Measurements from ENCODE around the gene MMP23B. TPM values are rescaled to one million over a fixed set of nuclear protein-coding genes. Genes with fewer than 3 reads are reported as not detected.

The MMP23B gene
- polyA plus RNA-seq, 3 donors: 0.21 to 1.5 (median 0.24) TPM

DNA sequence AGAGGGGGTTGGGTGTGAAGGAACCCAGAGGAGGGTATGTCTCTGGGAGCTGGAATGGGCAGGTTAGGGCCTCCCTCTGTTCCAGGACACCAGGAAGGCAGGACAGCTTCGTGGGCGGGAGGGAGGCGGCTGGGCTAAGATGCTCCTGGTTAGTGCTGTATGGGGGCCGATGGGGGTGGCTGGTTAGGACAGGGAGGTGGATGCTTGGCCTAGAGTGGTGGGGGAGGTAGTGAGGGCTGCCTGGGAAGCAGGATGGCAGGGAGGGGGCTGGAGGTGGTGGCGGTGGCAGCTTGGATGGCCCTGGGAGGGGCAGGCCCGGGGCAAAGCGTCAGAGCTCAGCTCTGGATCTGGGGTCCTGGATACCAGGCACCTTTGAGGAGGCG is 6.2 kb upstream of the MMP23B start:
- H3K4me1 Mint-ChIP-seq: peaks cover 2% of the 10 kb centered on the region
- Histone ChIP-seq H3K9me3 (replicated peaks in 1 of 2; ENCODE audit: control insufficient read depth in 1 of 2, insufficient read depth in 1 of 2, low read length in 2 of 2) (no peaks in the 10 kb centered on the region), H3K4me1 (ENCODE audit: control insufficient read depth in 1 of 2, insufficient read depth in 2 of 2, low read length in 2 of 2) (peaks cover 3 to 7% of the 10 kb centered on the region in 2 donors), H3K79me2 (ENCODE audit: insufficient read depth, low read length) (no peaks in the 10 kb centered on the region), H3K27ac (ENCODE audit: low read depth in 1 of 2, low read length in 2 of 2) (no peak overlapping the region), H4K20me1 (ENCODE audit: insufficient read depth, low read length) (no peaks in the 10 kb centered on the region), H2AFZ (ENCODE audit: insufficient read depth, low read depth, low read length, poor library complexity, severe bottlenecking) (no peak overlapping the region), H3K9ac (ENCODE audit: insufficient read depth, low read length, poor library complexity, severe bottlenecking) (no peak overlapping the region), H3K4me2 (replicated peaks; ENCODE audit: extremely low read depth, low read length, poor library complexity, severe bottlenecking) (no peak overlapping the region), H3K4me3 (replicated peaks in 1 of 3; ENCODE audit: low read depth in 2 of 3, low read length in 3 of 3) (no peak overlapping the region), H3K36me3 (replicated peaks in 1 of 2; ENCODE audit: control insufficient read depth in 1 of 2, insufficient read depth in 2 of 2, low read length in 2 of 2) (no peaks in the 10 kb centered on the region), H3K27me3 (ENCODE audit: control insufficient read depth in 2 of 2, insufficient read depth in 2 of 2, low read length in 2 of 2) (peaks cover 3 to 19% of the 10 kb centered on the region in 2 donors)
- H3K9me3 Mint-ChIP-seq: peaks cover 0 to 9% (median 3%) of the 10 kb centered on the region in 7 donors
- H3K36me3 Mint-ChIP-seq: peaks cover 4 to 12% of the 10 kb centered on the region in 2 donors
- H3K27ac Mint-ChIP-seq: peak overlapping the region in 1 of 7 donors; percentile 64
- peaks cover 9 to 27% (median 14%) of the 10 kb centered on the region in 3 donors for H3K27me3 Mint-ChIP-seq (ENCODE audit: low read depth in 3 of 3)
- H3K4me3 Mint-ChIP-seq: no peak overlapping the region
- DNase-seq: no peak
- TF ChIP-seq, protein P1, sequence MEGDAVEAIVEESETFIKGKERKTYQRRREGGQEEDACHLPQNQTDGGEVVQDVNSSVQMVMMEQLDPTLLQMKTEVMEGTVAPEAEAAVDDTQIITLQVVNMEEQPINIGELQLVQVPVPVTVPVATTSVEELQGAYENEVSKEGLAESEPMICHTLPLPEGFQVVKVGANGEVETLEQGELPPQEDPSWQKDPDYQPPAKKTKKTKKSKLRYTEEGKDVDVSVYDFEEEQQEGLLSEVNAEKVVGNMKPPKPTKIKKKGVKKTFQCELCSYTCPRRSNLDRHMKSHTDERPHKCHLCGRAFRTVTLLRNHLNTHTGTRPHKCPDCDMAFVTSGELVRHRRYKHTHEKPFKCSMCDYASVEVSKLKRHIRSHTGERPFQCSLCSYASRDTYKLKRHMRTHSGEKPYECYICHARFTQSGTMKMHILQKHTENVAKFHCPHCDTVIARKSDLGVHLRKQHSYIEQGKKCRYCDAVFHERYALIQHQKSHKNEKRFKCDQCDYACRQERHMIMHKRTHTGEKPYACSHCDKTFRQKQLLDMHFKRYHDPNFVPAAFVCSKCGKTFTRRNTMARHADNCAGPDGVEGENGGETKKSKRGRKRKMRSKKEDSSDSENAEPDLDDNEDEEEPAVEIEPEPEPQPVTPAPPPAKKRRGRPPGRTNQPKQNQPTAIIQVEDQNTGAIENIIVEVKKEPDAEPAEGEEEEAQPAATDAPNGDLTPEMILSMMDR (IDR thresholded peaks at IDR 0.05): no peak
- WGBS (ENCODE audit: insufficient coverage): 96% methylated on average over 8 of the region's 8 CpGs
- intact Hi-C loops (cut with micrococcal nuclease): no loop called here

DNA sequence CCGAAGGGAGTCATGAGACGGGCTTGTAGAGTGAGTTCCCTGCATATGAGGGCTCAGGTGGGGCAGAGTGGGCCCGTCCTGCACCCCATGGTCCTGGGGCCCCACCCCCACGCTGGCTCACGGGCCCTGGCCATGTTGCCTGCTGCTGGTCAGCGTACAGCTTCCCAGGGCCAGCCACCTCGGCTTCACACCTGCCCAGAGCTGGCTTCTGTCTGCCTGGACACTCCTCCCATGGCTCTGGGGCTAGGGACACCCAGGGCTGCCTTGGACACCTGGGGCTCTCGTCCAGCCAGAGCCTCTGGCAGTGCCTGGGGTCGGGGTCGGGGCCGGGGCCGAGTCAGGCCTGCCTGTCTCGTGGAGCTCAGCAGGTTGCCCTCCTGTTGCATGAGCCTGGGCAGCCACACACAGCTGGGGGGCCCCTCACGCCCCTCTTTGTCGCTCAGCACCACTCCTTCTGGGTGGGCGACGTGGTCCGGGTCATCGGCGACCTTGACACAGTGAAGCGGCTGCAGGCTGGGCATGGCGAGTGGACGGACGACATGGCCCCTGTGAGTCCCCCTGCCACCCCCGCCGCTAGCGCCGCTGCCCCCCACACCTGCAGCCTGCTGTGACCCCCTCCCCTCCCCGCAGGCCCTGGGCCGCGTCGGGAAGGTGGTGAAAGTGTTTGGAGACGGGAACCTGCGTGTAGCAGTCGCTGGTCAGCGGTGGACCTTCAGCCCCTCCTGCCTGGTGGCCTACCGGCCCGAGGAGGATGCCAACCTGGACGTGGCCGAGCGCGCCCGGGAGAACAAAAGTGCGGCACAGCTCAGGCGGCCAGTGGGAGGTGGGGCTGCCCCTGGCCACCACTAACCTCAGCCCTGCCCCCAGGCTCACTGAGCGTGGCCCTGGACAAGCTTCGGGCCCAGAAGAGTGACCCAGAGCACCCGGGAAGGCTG is 5.5 kb upstream of the MMP23B start:
- peaks cover 8 to 23% of the 10 kb centered on the region in 2 donors for H3K27me3 ChIP-seq (ENCODE audit: control insufficient read depth in 2 of 2, insufficient read depth in 2 of 2, low read length in 2 of 2)
- H3K4me3 ChIP-seq (replicated peaks in 1 of 3; ENCODE audit: low read depth in 2 of 3, low read length in 3 of 3): no peak overlapping the region
- no peak overlapping the region for H3K4me2 ChIP-seq (replicated peaks; ENCODE audit: extremely low read depth, low read length, poor library complexity, severe bottlenecking)
- Mint-ChIP-seq H3K9me3 (peaks cover 0 to 9% (median 3%) of the 10 kb centered on the region in 7 donors), H3K36me3 (peaks cover 4 to 12% of the 10 kb centered on the region in 2 donors), H3K4me3 (no peak overlapping the region), H3K27ac (peak overlapping the region in 1 of 7 donors; percentile 64), H3K27me3 (ENCODE audit: low read depth in 3 of 3) (peaks cover 13 to 33% (median 18%) of the 10 kb centered on the region in 3 donors), H3K4me1 (peaks cover 2% of the 10 kb centered on the region)
- H3K9ac ChIP-seq (ENCODE audit: insufficient read depth, low read length, poor library complexity, severe bottlenecking): no peak overlapping the region
- H3K9me3 ChIP-seq (replicated peaks in 1 of 2; ENCODE audit: control insufficient read depth in 1 of 2, insufficient read depth in 1 of 2, low read length in 2 of 2): no peaks in the 10 kb centered on the region
- H3K36me3 ChIP-seq (replicated peaks in 1 of 2; ENCODE audit: control insufficient read depth in 1 of 2, insufficient read depth in 2 of 2, low read length in 2 of 2): no peaks in the 10 kb centered on the region
- no peak overlapping the region for H3K27ac ChIP-seq (ENCODE audit: low read depth in 1 of 2, low read length in 2 of 2)
- H3K4me1 ChIP-seq (ENCODE audit: control insufficient read depth in 1 of 2, insufficient read depth in 2 of 2, low read length in 2 of 2): peaks cover 3 to 9% of the 10 kb centered on the region in 2 donors
- TF ChIP-seq, protein P1 (IDR thresholded peaks at IDR 0.05): no peak
- H4K20me1 ChIP-seq (ENCODE audit: insufficient read depth, low read length): no peaks in the 10 kb centered on the region
- H2AFZ ChIP-seq (ENCODE audit: insufficient read depth, low read depth, low read length, poor library complexity, severe bottlenecking): no peak overlapping the region
- WGBS (ENCODE audit: insufficient coverage): 98% methylated on average over 41 of the region's 48 CpGs
- no peak for DNase-seq
- no peaks in the 10 kb centered on the region for H3K79me2 ChIP-seq (ENCODE audit: insufficient read depth, low read length)
- intact Hi-C loops (cut with micrococcal nuclease): no loop called here

Data from CD14-positive monocyte (primary cell).